HG02973 (cell line): ENCODE data around the gene MYH11.
"Not testable (repeated sequence)": the region's sequence is repeated elsewhere in the genome, so short reads cannot be mapped to it uniquely, and the experiment has no call there.

Source experiments
- ATAC-seq: cut with Tn5 transposase; IDR thresholded peaks from one replicate; pipeline ENCODE4 v1.9.1; 2021; ENCODE audit warnings: moderate library complexity; ENCODE audit not compliant: unreplicated experiment

The MYH11 gene

DNA sequence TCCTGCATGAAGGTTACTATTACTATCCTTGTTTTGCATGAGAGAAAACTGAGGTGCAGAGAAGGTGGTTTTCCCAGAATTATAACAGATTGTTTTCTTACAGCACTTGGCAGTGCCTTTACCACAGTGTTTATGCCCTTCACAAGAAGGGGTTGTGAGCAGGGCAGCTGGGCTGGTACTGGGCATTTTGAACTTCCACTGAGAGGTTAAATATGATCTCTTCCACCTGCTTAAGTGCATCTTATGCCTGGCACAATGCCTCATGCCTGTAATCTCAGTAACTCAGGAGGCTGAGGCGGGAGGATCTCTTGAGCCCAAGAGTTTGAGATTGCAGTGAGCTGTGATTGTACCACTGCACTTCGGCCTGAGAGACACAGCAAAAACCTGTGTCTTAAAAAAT, 170.5 kb downstream of the MYH11 start:
- no peak for ATAC-seq

DNA sequence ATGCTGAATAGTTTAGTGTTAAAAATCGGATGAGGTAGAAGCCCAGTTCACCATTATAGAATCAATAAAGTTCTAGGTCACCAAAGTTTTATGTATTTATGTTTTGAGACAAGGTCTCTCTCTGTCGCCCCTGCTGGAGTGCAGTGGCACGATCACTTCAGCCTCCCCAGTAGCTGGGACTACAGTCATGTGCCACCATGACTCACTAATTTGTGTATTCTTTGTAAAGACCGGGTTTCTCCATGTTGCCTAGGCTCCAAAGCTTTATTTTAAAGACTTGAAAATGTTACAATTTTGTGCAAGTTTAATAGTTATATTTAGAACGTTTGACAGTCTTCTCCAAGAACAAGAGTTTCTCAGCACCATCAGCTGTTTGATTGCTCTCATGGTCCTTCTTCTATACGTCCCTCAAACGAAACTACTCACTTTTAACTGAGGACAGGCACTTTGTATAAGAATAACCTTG, 174.7 kb downstream of the MYH11 start:
- ATAC-seq, result no peak

DNA sequence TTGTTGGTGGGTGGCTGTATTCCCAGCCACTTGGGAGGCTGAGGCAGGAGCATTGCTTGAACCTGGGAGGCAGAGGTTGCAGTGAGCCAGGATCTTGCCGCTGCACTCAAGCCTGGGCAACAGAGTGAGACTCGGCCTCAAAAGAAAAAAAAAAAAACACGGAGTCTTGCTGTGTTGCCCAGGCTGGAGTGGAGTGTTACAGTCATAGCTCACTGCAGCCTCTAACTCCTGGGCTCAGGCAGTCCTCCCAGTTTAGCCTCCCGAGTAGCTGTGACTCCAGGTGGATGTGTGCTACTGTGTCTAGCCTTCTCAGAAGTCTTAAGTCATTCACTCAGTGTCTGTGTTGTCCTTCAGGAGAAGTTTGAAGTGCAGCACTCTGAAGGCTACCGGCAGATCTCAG, 179.4 kb downstream of the MYH11 start:
- no peak for ATAC-seq

DNA sequence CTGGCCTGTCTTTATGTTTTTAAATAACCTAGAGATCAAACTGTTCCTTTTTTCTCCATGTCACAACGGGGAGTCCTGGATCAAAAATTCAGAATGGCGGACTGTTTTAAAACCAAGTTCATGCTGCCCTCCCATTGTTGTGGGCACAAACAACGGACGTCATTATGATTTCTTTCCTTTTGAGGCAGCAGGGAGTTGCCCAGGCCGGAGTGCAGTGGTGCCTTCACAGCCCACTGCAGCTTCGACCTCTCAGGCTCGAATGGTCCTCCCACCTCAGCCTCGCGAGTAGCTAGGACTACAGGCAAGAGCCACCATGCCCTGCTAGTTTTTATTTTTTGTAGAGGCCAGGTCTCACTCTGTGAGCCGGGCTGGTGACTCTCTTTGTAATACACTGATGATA, 180.3 kb downstream of the MYH11 start:
- no peak for ATAC-seq

DNA sequence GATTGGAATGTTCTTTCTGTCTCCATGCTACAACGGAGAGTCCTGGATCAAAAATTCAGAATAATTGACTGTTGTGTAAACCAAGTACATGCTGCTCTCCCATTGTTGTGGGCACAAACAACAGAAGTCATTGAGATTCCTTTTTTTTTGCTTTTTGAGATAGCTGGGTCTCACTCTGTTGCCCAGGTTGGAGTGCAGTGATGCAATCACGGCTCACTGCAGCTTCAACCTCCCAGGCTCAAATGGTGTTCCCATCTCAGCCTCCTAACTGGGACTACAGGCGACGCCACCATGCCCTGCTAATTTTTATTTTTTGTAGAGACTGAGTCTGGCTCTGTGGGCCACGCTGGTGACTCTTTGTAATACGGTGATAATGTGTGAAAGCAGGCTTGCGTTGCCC, 182.3 kb downstream of the MYH11 start:
- ATAC-seq, result no peak

DNA sequence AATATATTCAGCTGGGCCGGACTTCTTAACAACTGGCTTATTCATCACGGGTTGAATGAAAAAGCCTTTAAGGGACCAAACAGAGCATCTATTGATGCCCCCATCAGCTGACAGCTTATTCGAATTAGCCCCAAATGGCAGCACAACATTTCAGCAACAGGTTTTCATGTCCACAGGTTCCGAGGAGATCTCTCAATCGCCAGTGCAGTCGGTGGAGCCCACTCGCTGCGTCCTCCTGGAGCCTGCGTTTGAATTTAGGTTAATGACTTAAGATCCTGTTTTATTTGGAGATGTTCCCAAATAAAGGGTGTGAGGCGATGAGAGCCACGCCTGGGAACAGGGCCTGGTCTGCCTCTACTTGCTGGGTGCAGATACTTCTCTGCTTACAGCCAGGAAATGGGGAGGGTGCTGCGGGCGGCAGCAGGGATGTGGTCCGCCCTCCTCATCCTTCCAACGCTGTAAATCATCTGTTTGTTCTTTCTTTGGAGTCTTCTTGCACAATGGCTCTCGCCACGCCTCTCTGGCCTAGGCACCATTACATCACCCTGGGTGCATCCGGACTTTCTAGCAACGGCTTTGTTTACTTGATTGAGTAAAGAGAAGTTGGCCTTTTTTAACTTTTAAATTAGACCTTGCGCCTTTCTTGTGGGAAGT, 184.2 kb downstream of the MYH11 start:
- ATAC-seq, result no peak

DNA sequence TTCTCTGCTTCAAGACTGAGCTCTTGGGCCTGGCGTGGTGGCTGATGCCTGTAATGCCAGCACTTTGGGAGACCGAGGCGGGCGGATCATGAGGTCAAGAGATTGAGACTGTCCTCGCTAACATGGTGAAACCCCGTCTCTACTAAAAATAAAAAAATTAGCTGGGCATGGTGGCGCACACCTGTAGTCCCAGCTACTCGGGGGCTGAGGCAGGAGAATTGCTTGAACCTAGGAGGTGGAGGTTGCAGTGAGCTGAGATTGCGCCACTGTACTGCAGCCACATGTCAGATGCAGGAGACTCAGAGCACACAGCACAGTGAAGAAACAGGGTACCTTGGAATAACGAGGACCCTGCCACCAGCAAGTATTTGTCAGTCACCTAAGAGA, 184.7 kb downstream of the MYH11 start:
- not testable (repeated sequence) for ATAC-seq

DNA sequence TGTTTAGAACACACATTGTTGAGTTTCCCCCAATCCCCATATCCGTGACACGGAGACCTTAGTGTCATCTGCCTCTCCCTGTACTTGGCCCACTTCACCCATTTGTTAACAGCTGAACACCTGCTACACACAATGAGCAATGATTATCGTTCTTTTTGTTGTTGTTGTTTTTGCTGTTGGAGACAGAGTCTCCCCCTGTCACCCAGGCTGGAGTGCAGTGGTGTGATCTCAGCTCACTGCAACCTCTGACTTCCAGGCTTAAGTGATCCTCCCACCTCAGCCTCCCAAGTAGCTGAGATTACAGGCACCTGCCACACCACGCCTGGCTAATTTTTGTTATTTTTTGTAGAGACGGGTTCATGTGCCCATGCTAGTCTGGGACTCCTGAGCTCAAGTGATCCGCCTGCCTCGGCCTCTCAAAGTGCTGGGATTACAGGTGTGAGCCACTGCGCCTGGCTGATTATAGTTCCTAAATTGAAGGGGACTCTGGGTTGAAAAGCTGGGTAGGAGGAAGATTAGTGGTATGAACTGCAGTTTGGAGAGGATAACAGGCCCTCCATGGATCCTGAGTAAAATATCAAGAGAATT, 185.2 kb downstream of the MYH11 start:
- ATAC-seq, result no peak

DNA sequence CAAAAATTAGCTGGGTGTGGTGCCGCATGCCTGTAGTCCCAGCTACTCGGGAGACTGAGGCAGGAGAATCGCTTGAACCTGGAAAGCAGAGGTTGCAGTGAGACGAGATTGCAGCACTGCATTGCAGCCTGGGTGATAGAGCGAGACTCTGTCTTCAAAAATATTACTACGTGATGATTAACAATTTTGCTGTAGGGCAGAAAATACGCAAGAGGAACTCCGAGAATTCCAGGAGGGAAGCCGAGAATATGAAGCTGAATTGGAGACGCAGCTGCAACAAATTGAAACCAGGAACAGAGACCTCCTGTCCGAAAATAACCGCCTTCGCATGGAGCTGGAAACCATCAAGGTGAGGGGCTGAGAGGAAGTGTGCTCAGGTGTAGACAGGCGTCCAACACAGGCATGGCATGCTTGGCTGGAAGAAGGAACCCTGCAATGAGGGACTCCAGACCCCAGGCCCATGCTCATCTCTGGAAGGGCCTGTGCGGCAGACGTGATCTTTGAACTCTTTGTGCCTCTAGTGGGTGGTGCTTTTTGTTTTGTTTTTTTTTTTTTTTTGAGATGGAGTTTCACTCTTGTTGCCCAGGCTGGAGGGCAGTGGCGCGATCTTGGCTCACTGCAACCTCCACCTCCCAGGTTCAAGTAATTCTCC, 189.6 kb downstream of the MYH11 start:
- no peak for ATAC-seq

DNA sequence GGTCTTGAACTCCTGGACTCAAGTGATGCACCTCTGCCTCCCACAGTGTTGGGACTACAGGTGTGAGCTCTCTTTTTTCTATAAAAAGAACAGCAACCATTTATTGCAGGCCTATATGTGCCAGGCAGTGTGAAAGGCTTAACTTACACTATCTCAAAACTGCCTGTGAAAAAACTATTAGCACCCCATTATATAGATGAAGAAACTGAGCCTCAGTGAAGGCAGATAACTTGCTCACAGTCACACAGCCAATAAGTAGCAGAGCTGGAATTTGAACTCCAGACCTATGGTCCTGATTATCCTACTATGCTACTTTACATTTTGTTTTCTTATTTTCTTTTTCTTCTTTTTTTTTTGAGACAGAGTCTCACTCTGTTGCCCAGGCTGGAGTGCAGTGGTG, 191.7 kb downstream of the MYH11 start:
- ATAC-seq, result no peak

DNA sequence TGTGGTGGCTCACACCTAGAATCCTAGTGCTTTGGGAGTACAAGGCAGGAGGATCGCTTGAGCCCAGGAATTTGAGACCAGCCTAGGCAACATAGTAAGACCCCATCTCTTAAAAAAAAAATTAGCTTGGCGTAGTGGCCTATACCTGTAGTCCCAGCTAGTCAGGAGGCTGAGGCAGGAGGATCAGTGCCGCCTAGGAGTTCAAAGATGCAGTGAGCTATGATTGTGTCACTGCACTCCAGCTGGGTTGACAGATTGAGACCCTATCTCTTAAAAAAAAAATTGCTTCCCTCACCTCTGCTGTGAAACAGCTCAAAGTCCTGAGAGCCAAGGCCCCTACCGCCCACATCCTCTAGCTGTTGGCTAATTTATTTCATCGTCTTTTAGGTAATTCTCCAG, 196.6 kb downstream of the MYH11 start:
- no peak for ATAC-seq

DNA sequence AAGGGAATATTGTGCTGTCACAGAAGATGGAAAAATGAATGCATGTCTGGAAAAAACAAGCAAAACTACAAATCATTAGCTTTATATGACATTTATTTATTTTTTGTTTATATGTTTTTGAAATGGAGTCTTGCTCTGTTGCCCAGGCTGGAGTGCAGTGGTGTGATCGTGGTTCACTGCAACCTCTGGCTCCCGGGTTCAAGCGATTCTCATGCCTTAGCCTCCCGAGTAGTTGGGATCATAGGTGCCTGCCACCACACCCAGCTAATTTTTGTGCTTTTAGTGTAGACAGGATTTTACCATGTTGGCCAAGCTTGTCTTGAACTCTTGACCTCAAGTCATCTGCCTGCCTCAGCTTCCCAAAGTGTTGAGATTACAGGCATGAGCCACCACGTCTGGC, 198.3 kb downstream of the MYH11 start:
- no peak for ATAC-seq

DNA sequence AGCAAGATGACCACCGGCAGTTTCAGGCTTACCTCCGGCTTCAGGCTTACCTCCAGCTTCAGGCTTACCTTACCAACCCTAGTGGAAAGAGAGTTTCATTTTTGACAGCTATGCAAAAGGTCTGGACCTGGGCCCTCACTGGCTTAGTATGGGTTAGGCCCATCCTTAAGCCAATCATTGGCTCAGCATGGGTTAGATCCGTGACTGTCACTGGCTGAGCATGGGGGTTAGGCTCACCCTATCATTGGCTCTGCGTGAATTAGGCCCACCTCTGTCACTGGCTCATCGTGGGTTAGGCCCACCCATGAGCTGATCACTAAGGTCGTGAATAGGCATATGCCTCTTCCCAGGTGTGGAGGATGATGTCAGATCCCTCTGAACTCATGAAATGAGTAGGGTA, 198.7 kb downstream of the MYH11 start:
- no peak for ATAC-seq

DNA sequence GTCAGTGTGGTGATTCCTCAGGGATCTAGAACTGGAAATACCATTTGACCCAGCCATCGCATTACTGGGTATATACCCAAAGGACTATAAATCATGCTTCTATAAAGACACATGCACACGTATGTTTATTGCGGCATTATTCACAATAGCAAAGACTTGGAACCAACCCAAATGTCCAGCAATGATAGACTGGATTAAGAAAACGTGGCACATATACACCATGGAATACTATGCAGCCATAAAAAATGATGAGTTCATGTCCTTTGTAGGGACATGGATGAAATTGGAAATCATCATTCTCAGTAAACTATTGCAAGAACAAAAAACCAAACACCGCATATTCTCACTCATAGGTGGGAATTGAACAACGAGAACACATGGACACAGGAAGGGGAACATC, 201.3 kb downstream of the MYH11 start:
- ATAC-seq, result not testable (repeated sequence)

DNA sequence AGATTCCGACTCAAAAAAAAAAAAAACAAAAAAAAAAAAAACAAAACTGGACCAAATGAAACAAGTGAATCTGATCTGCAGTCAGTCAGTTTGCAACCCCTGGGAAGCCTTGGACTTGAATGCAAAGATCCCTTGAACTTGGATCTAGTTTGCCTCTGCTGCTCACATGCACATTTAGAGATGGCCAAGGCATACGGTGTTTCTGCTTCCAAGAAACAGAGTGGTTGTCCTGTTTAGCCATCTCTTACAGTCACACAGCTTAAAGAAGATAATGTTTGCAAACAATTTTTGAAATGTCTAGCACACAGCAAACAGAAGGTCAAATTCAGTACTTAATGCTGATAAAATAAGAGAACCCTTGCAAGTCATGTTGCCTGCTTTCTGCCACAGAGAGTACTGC, 202.2 kb downstream of the MYH11 start:
- ATAC-seq, result no peak

DNA sequence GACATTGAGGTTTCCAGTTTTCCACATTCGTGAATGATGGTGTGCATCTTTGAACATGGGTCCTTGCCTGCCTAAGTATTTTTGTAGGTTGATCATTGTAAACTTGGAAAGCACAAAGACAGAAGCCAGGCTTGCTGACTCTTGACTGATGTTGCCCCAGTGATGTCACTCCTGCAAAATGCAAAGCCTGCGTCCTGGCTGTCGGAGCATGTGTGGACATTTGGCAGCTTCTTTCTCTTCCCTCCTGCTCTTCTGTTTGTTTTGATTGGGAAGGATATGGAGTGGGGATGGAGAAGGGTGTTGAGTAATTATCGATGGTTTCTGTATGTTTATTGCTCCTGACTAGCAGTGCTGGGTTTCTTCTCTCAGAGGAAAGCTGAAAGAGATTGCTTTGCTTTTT, 203.6 kb downstream of the MYH11 start:
- no peak for ATAC-seq
